ENCODE data around the gene GTPBP4.

GRCh38 chr10:990808-991207 lies 2.6 kb downstream of the GTPBP4 start:
- TF ChIP-seq TSHZ2 (CRISPR knock-in tag; IDR thresholded peaks at IDR 0.05): no peak
- no peak for TF ChIP-seq ISL1 (CRISPR knock-in tag; IDR thresholded peaks at IDR 0.05)
- no peak for TF ChIP-seq OSR1 (CRISPR knock-in tag; IDR thresholded peaks at IDR 0.05)

Measured in SK-N-SH treated with all-trans-retinoic acid at 6 μM for 48 hours (cell line).